Measurements from ENCODE around the gene PSG2.
A peak's percentile ranks its signal among the peaks of the same experiment; 100 is the strongest.
"Not testable (repeated sequence)": the region's sequence is repeated elsewhere in the genome, so short reads cannot be mapped to it uniquely, and the experiment has no call there.

The PSG2 gene

GRCh38 chr19:43115548-43115947, 33.0 kb upstream of the PSG2 start:
- H3K27ac ChIP-seq (replicated peaks); H3K27me3 ChIP-seq (ENCODE audit: insufficient read depth, poor library complexity, severe bottlenecking); DNase-seq (ENCODE audit: low read depth in 1 of 2, low spot score in 1 of 2); H3K4me3 ChIP-seq (replicated peaks; ENCODE audit: insufficient read depth, low read length): not testable (repeated sequence)

GRCh38 chr19:43115064-43115463, 32.6 kb upstream of the PSG2 start:
- H3K4me3 ChIP-seq (replicated peaks; ENCODE audit: insufficient read depth, low read length); DNase-seq (ENCODE audit: low read depth in 1 of 2, low spot score in 1 of 2); H3K27ac ChIP-seq (replicated peaks); H3K27me3 ChIP-seq (ENCODE audit: insufficient read depth, poor library complexity, severe bottlenecking): not testable (repeated sequence)

- H3K27me3 ChIP-seq (ENCODE audit: insufficient read depth, poor library complexity, severe bottlenecking); DNase-seq (ENCODE audit: low read depth in 1 of 2, low spot score in 1 of 2); H3K4me3 ChIP-seq (replicated peaks; ENCODE audit: insufficient read depth, low read length); H3K27ac ChIP-seq (replicated peaks): not testable (repeated sequence)
Observed at GRCh38 chr19:43114626-43115025, 32.1 kb upstream of the PSG2 start.

- not testable (repeated sequence) for H3K4me3 ChIP-seq (replicated peaks; ENCODE audit: insufficient read depth, low read length); H3K27ac ChIP-seq (replicated peaks); DNase-seq (ENCODE audit: low read depth in 1 of 2, low spot score in 1 of 2); H3K27me3 ChIP-seq (ENCODE audit: insufficient read depth, poor library complexity, severe bottlenecking)
Observed at GRCh38 chr19:43107401-43107800, 24.9 kb upstream of the PSG2 start.

GRCh38 chr19:43105496-43105895, 23.0 kb upstream of the PSG2 start:
- no peak for DNase-seq (ENCODE audit: low read depth in 1 of 2, low spot score in 1 of 2)
- TF ChIP-seq SPI1 (IDR thresholded peaks at IDR 0.05; ENCODE audit: borderline replicate concordance, low read depth) (no peak), CTCF (IDR thresholded peaks at IDR 0.05; ENCODE audit: insufficient read depth, low read length) (no peak), POLR2AphosphoS5 (IDR thresholded peaks at IDR 0.05; ENCODE audit: low read depth) (no peak), GABPA (IDR thresholded peaks at IDR 0.05; ENCODE audit: low read depth) (no peak), REST (IDR thresholded peaks at IDR 0.05; ENCODE audit: insufficient replicate concordance, low read depth) (no peak)
- Histone ChIP-seq H3K27me3 (ENCODE audit: insufficient read depth, poor library complexity, severe bottlenecking) (no peaks in the 10 kb centered on the region), H3K4me3 (replicated peaks; ENCODE audit: insufficient read depth, low read length) (no peak overlapping the region), H3K27ac (replicated peaks) (no peak overlapping the region)

- H3K27me3 ChIP-seq (ENCODE audit: insufficient read depth, poor library complexity, severe bottlenecking); H3K27ac ChIP-seq (replicated peaks); H3K4me3 ChIP-seq (replicated peaks; ENCODE audit: insufficient read depth, low read length): not testable (repeated sequence)
- peak in 1 of 2 experiments; percentile 2 for DNase-seq (ENCODE audit: low read depth in 1 of 2, low spot score in 1 of 2)
Observed at GRCh38 chr19:43104215-43104850, 21.8 kb upstream of the PSG2 start.

- Histone ChIP-seq H3K4me3 (replicated peaks; ENCODE audit: insufficient read depth, low read length) (no peak overlapping the region), H3K27me3 (ENCODE audit: insufficient read depth, poor library complexity, severe bottlenecking) (no peaks in the 10 kb centered on the region), H3K27ac (replicated peaks) (no peak overlapping the region)
- no peak for DNase-seq (ENCODE audit: low read depth in 1 of 2, low spot score in 1 of 2)
- no peak for TF ChIP-seq CTCF (IDR thresholded peaks at IDR 0.05; ENCODE audit: insufficient read depth, low read length)
- no peak for TF ChIP-seq POLR2AphosphoS5 (IDR thresholded peaks at IDR 0.05; ENCODE audit: low read depth)
- no peak for TF ChIP-seq SPI1 (IDR thresholded peaks at IDR 0.05; ENCODE audit: borderline replicate concordance, low read depth)
- TF ChIP-seq GABPA (IDR thresholded peaks at IDR 0.05; ENCODE audit: low read depth), result no peak
- TF ChIP-seq REST (IDR thresholded peaks at IDR 0.05; ENCODE audit: insufficient replicate concordance, low read depth), result no peak
Observed at GRCh38 chr19:43101950-43102349, 19.4 kb upstream of the PSG2 start.

GRCh38 chr19:43098416-43098815, 15.9 kb upstream of the PSG2 start:
- H3K27ac ChIP-seq (replicated peaks); H3K4me3 ChIP-seq (replicated peaks; ENCODE audit: insufficient read depth, low read length); H3K27me3 ChIP-seq (ENCODE audit: insufficient read depth, poor library complexity, severe bottlenecking); DNase-seq (ENCODE audit: low read depth in 1 of 2, low spot score in 1 of 2): not testable (repeated sequence)

GRCh38 chr19:43087702-43088340, 5.3 kb upstream of the PSG2 start:
- not testable (repeated sequence) for H3K27me3 ChIP-seq (ENCODE audit: insufficient read depth, poor library complexity, severe bottlenecking); H3K4me3 ChIP-seq (replicated peaks; ENCODE audit: insufficient read depth, low read length); H3K27ac ChIP-seq (replicated peaks)
- peak in 1 of 2 experiments; percentile 37 for DNase-seq (ENCODE audit: low read depth in 1 of 2, low spot score in 1 of 2)
